A673 (cell line): ENCODE results near the gene CWC22.

Experiments
- CTCF ChIP-seq: fragments of 300-800, 200-600 bp; sonication (generic); conservative IDR thresholded peaks from 2 replicates; pipeline ENCODE4 v1.5.1; 2017; ENCODE audit warnings: low read depth, mild to moderate bottlenecking, antibody characterized with exemption, low read length, moderate library complexity, mixed read lengths
- EZH2 ChIP-seq: fragments of 200-600 bp; sonication (generic); IDR thresholded peaks from 2 replicates; pipeline ENCODE4 v1.6.1; 2017; ENCODE audit warnings: borderline replicate concordance, low read depth, mild to moderate bottlenecking, mixed read lengths, antibody characterized with exemption, low read length; ENCODE audit not compliant: poor library complexity, severe bottlenecking

DNA sequence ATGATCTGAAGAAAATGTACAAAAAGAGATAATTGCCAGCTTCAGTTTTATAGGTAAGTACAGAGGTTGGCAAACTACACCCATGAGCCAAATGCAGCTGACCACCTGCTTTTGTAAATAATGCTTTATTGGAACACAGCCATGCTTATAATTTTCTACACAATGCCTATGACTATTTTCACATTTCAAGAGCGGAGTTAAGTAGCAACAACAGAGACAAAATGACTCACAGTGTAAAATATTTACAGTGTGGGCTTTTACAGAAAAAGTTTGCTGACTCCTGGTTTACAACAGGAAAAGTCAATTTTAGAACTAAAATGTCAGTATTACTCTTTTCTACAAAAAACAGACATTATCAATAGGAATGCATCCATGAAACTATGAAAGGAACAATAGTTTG is 26.0 kb downstream of the CWC22 start:
- TF ChIP-seq CTCF (no peak), EZH2 (no peak)
